CD4-positive, alpha-beta memory T cell (primary cell): ENCODE measurements around the gene NRXN2. TPM values are rescaled to one million over a fixed set of nuclear protein-coding genes. Genes with fewer than 3 reads are reported as not detected.

Experiments
- CTCF ChIA-PET: fragments of 350-600 bp; sonication (Branson Sonifier 250); formaldehyde crosslinking; loops from one replicate; lab custom pipeline; 2021; ENCODE audit warnings: inconsistent platforms; ENCODE audit not compliant: partially characterized antibody; lab: Charles Lee
- POLR2A ChIA-PET: fragments of 350-600 bp; sonication (Branson Sonifier 250); formaldehyde crosslinking; loops from one replicate; lab custom pipeline; 2021; ENCODE audit not compliant: partially characterized antibody; lab: Charles Lee
- DNase-seq, 5 donors: peaks; one replicate each; pipeline versions ENCODE4 v3.0.0 to v3.0.0-alpha.2; 2020 to 2022; ENCODE audit warnings: mixed read lengths in 1 of 5
- H3K27ac ChIP-seq: one replicate; pipeline ENCODE4 v1.7.0; 2013; ENCODE audit warnings: low read depth, low read length
- H3K27me3 ChIP-seq: 2 replicates; pipeline ENCODE4 v1.7.0; 2013; ENCODE audit warnings: mild to moderate bottlenecking, low read length, moderate library complexity; ENCODE audit not compliant: insufficient read depth
- H3K36me3 ChIP-seq: 2 replicates; pipeline ENCODE4 v1.7.0; 2013; ENCODE audit warnings: mild to moderate bottlenecking, low read length, moderate library complexity; ENCODE audit not compliant: insufficient read depth
- H3K4me1 ChIP-seq: 2 replicates; pipeline ENCODE4 v1.7.0; 2013; ENCODE audit warnings: mild to moderate bottlenecking, low read length, moderate library complexity; ENCODE audit not compliant: insufficient read depth
- H3K4me3 ChIP-seq, 2 donors: one replicate each; pipeline ENCODE4 v1.7.0; 2013; ENCODE audit warnings: low read length in 2 of 2, mild to moderate bottlenecking in 1 of 2
- H3K9me3 ChIP-seq, 2 donors: one replicate each; pipeline ENCODE4 v1.7.0; 2013; ENCODE audit warnings: low read length in 2 of 2, control low read depth in 1 of 2; ENCODE audit not compliant: control insufficient read depth in 1 of 2
- H3K27ac Mint-ChIP-seq, 7 donors: one replicate each; pipeline ENCODE4 v1.8.0; 2020 to 2021; ENCODE audit warnings: mixed read lengths in 7 of 7, mild to moderate bottlenecking in 6 of 7, inconsistent platforms in 3 of 7, moderate library complexity in 3 of 7
- H3K27me3 Mint-ChIP-seq, 2 donors: one replicate each; pipeline ENCODE4 v1.8.0; 2020 to 2021; ENCODE audit warnings: mixed read lengths in 2 of 2
- H3K36me3 Mint-ChIP-seq, 2 donors: one replicate each; pipeline ENCODE4 v1.8.0; 2020 to 2021; ENCODE audit warnings: mixed read lengths in 2 of 2, inconsistent platforms in 1 of 2, mild to moderate bottlenecking in 1 of 2
- H3K4me1 Mint-ChIP-seq, 4 donors: one replicate each; pipeline ENCODE4 v1.8.0; 2020 to 2021; ENCODE audit warnings: mixed read lengths in 4 of 4, mild to moderate bottlenecking in 1 of 4
- H3K4me3 Mint-ChIP-seq, 8 donors: one replicate each; pipeline ENCODE4 v1.8.0; 2020 to 2021; ENCODE audit warnings: mixed read lengths in 8 of 8, mild to moderate bottlenecking in 7 of 8, moderate library complexity in 6 of 8, inconsistent platforms in 3 of 8
- H3K9me3 Mint-ChIP-seq, 8 donors: one replicate each; pipeline ENCODE4 v1.8.0; 2020 to 2021; ENCODE audit warnings: mixed read lengths in 8 of 8, mild to moderate bottlenecking in 5 of 8, inconsistent platforms in 3 of 8, moderate library complexity in 1 of 8
- intact Hi-C: fragments of 100-400 bp; cut with micrococcal nuclease; formaldehyde crosslinking; loops from one replicate; pipeline ENCODE4 v1.15.1; 2023
- polyA plus RNA-seq, 2 donors: library from polyadenylated mRNA; unstranded; fragments of 300-500 nt; fragmentation: Illumina TruSeq; gene quantifications; one replicate each; pipeline ENCODE4 v1.2.3, GENCODE V29; 2021
- total RNA-seq, 2 experiments: library from RNA; stranded (reverse); gene quantifications; one replicate each; pipeline ENCODE4 v1.2.3, GENCODE V29; 2021

NRXN2 gene
- total and polyA plus RNA-seq, 4 experiments from 2014 or later: 0.30 TPM; not detected in 3

GRCh38 chr11:64566042-64566914 is 156.7 kb downstream of the NRXN2 start:
- peak in 3 of 5 donors; percentile 16 to 67 (median 27) for DNase-seq
- POLR2A ChIA-PET: no interaction called here
- Histone ChIP-seq H3K27ac (no peak overlapping the region), H3K27me3 (no peaks in the 10 kb centered on the region), H3K4me3 (no peak overlapping the region), H3K36me3 (no peaks in the 10 kb centered on the region), H3K4me1 (no peaks in the 10 kb centered on the region), H3K9me3 (no peaks in the 10 kb centered on the region)
- H3K27ac Mint-ChIP-seq: peak overlapping the region in 2 of 7 donors; percentile 55 to 72
- H3K36me3 Mint-ChIP-seq: no peaks in the 10 kb centered on the region
- CTCF ChIA-PET: no interaction called here
- peaks cover 0 to 4% (median 0%) of the 10 kb centered on the region in 4 donors for H3K4me1 Mint-ChIP-seq
- intact Hi-C loops: no loop called here
- peak overlapping the region in 3 of 8 donors; percentile 1 to 64 (median 20) for H3K4me3 Mint-ChIP-seq
- H3K9me3 Mint-ChIP-seq: no peaks in the 10 kb centered on the region
- H3K27me3 Mint-ChIP-seq: peaks cover 1 to 2% of the 10 kb centered on the region in 2 donors

DNA sequence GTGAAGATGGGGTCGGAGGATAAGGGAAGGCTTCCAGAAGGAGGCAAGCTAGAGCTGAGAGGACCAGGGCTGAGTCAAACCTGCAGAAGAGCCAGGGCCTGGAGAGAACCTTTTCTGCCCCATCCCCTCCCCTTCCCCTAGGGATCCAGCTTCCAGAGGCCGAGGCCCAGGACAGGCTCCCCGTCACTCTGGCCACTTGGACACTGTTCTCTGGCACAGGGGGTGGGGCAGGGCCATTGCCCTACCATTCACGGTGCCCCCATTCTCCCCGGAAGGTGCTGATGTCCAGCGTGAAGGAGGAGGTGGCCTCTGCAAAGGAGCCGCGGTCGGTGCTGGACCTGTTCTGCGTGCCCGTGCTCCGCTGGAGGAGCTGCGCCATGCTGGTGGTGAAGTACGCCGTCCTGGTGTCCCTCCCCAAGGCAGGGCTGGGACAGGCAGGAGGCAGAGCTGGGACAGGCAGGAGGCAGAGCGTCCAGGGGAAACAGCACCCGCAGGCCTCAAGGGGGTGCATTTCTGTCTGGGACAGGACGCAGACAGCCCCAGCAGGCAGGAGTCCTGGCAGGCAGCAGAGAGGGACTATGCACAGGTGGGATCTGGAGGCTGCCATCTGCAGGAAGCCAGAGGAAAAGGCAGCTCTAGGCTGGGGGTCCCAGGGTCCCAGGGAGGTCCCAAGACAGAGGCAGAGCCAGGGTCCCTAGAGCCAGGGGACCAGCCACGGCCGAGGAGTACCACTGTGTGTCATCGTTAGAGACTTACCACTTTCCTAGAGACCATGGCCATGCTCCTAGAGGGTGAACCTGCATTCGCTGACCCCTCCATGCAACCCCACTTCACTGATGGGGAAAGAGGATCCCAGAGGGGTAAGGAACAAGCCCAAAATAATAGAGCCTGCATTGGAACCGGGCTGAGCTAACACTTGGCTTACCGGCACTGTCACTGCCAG is 157.8 kb downstream of the NRXN2 start:
- H3K36me3 Mint-ChIP-seq: no peaks in the 10 kb centered on the region
- H3K27me3 Mint-ChIP-seq: peaks cover 1 to 6% of the 10 kb centered on the region in 2 donors
- DNase-seq: no peak
- Histone ChIP-seq H3K27me3 (no peaks in the 10 kb centered on the region), H3K9me3 (no peaks in the 10 kb centered on the region), H3K36me3 (no peaks in the 10 kb centered on the region), H3K27ac (no peak overlapping the region), H3K4me3 (no peak overlapping the region), H3K4me1 (no peaks in the 10 kb centered on the region)
- no peak overlapping the region for H3K4me3 Mint-ChIP-seq
- POLR2A ChIA-PET: no interaction called here
- H3K27ac Mint-ChIP-seq: no peak overlapping the region
- peaks cover 0 to 4% (median 0%) of the 10 kb centered on the region in 4 donors for H3K4me1 Mint-ChIP-seq
- intact Hi-C loops: no loop called here
- H3K9me3 Mint-ChIP-seq: no peaks in the 10 kb centered on the region
- CTCF ChIA-PET: no interaction called here

- Histone ChIP-seq H3K36me3 (no peaks in the 10 kb centered on the region), H3K9me3 (no peaks in the 10 kb centered on the region), H3K27ac (no peak overlapping the region), H3K4me1 (no peaks in the 10 kb centered on the region), H3K27me3 (no peaks in the 10 kb centered on the region), H3K4me3 (no peak overlapping the region)
- ChIA-PET CTCF (no interaction called here), POLR2A (no interaction called here)
- Mint-ChIP-seq H3K4me1 (peaks cover 0 to 4% (median 0%) of the 10 kb centered on the region in 4 donors), H3K4me3 (peak overlapping the region in 1 of 8 donors; percentile 9), H3K36me3 (no peaks in the 10 kb centered on the region), H3K9me3 (no peaks in the 10 kb centered on the region), H3K27ac (peak overlapping the region in 1 of 7 donors; percentile 4), H3K27me3 (peaks cover 1 to 5% of the 10 kb centered on the region in 2 donors)
- DNase-seq: no peak
- intact Hi-C loops: no loop called here
These were observed 158.6 kb downstream of the NRXN2 start for GRCh38 chr11:64564419-64564818.

DNA sequence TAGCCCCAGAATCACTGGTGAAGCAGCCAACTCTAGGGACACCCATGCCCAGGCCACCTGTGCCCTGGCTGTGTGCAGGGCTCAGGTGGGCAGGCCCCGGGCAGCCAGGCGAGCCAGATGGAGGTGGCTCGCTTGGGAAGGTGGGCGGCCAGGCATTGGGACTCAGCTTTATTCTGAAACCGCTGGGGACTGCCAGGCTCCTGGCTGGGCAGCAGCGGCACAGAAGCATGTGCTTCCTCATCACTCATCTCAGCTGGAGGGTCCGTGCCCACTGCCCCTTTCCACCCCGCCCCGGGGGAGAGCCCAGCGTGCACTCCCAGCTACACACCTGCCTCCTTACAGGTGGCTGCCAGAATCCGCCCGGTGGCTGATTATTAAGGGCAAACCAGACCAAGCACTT is 159.0 kb downstream of the NRXN2 start:
- no peak overlapping the region for H3K27ac Mint-ChIP-seq
- peaks cover 0 to 4% (median 0%) of the 10 kb centered on the region in 4 donors for H3K4me1 Mint-ChIP-seq
- H3K4me3 Mint-ChIP-seq: no peak overlapping the region
- H3K4me3 ChIP-seq: no peak overlapping the region
- ChIA-PET CTCF (no interaction called here), POLR2A (no interaction called here)
- H3K36me3 Mint-ChIP-seq: no peaks in the 10 kb centered on the region
- H3K27me3 ChIP-seq: no peaks in the 10 kb centered on the region
- H3K27me3 Mint-ChIP-seq: peaks cover 1 to 5% of the 10 kb centered on the region in 2 donors
- no peak for DNase-seq
- H3K9me3 ChIP-seq: no peaks in the 10 kb centered on the region
- H3K27ac ChIP-seq: no peak overlapping the region
- no peaks in the 10 kb centered on the region for H3K36me3 ChIP-seq
- no peaks in the 10 kb centered on the region for H3K4me1 ChIP-seq
- intact Hi-C loops: no loop called here
- no peaks in the 10 kb centered on the region for H3K9me3 Mint-ChIP-seq

DNA sequence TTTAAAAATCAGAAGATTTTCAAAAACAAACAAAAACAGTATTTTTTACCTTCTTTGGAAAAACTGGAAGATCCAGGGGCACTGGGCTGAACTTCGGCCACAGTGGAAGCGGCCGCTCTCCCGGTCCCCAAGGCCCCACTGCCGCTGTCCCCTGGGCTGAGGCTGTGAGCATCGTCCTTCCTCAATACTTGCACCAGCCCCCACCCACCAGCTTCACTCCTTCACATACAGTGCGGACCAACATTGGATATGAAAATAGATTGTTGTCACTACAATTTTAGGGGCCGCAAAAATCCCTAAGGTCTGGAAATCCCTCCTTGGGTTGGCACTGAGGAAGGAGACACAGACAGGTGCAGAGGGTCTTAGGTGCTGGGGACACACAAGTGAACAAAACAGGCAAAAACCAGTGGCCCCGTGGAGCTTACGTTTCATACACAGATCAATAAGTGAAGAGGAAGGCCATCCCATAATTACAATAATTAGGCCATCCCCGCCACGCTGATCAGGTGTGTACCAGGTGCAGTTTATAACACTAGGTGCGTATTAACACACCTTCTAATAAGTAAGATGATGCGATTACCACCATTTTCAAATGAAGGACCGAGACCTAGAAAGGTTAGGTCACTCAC is 160.2 kb downstream of the NRXN2 start:
- Histone ChIP-seq H3K4me1 (no peaks in the 10 kb centered on the region), H3K4me3 (no peak overlapping the region), H3K9me3 (no peaks in the 10 kb centered on the region), H3K27ac (no peak overlapping the region), H3K27me3 (no peaks in the 10 kb centered on the region), H3K36me3 (no peaks in the 10 kb centered on the region)
- intact Hi-C loops: no loop called here
- no peaks in the 10 kb centered on the region for H3K36me3 Mint-ChIP-seq
- CTCF ChIA-PET: no interaction called here
- H3K4me3 Mint-ChIP-seq: no peak overlapping the region
- no peaks in the 10 kb centered on the region for H3K9me3 Mint-ChIP-seq
- DNase-seq: no peak
- peaks cover 0 to 4% (median 0%) of the 10 kb centered on the region in 4 donors for H3K4me1 Mint-ChIP-seq
- H3K27ac Mint-ChIP-seq: no peak overlapping the region
- POLR2A ChIA-PET: no interaction called here
- peaks cover 1 to 5% of the 10 kb centered on the region in 2 donors for H3K27me3 Mint-ChIP-seq

- peaks cover 1 to 6% of the 10 kb centered on the region in 2 donors for H3K27me3 Mint-ChIP-seq
- no peak overlapping the region for H3K27ac Mint-ChIP-seq
- H3K36me3 Mint-ChIP-seq: no peaks in the 10 kb centered on the region
- Histone ChIP-seq H3K27ac (no peak overlapping the region), H3K4me1 (no peaks in the 10 kb centered on the region), H3K36me3 (no peaks in the 10 kb centered on the region), H3K4me3 (no peak overlapping the region), H3K9me3 (no peaks in the 10 kb centered on the region), H3K27me3 (no peaks in the 10 kb centered on the region)
- POLR2A ChIA-PET: no interaction called here
- H3K9me3 Mint-ChIP-seq: no peaks in the 10 kb centered on the region
- no peak for DNase-seq
- intact Hi-C loops: no loop called here
- CTCF ChIA-PET: no interaction called here
- peaks cover 0 to 4% (median 0%) of the 10 kb centered on the region in 4 donors for H3K4me1 Mint-ChIP-seq
- H3K4me3 Mint-ChIP-seq: no peak overlapping the region
These were observed 160.8 kb downstream of the NRXN2 start for GRCh38 chr11:64561984-64562722.
